ENCODE measurements around the gene SKIC2. TPM values are rescaled to one million over a fixed set of nuclear protein-coding genes. Genes with fewer than 3 reads are reported as not detected.

SKIC2 gene
- total RNA-seq, 1 experiment from 2014 or later = 68.0 TPM

DNA sequence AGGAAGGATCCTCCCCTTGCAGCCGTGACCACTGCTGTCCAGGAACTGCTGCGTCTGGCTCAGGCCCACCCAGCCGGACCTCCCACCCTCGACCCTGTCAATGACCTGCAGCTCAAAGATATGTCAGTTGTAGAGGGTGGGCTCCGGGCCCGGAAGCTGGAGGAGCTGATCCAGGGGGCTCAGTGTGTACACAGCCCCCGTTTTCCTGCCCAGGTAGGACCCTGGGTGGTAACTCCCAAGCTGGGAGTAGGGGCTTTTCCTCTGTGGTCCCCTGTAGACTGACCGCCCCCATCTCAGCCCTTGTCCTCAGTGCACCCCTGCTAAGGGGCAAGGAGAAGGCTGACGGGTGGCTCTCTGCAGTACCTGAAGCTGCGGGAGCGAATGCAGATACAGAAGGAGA lies 9.4 kb downstream of the SKIC2 start:
- intact Hi-C loops (cut with micrococcal nuclease) = no loop called here
- CTCF ChIA-PET = no interaction called here

More for the DNA sequence above, 9.4 kb downstream of the SKIC2 start:
- Histone ChIP-seq H2AFZ (ENCODE audit: low read depth, low read length, poor library complexity, severe bottlenecking) (no peak overlapping the region), H3K27ac (ENCODE audit: low read depth, low read length) (no peak overlapping the region), H3K4me1 (ENCODE audit: control insufficient read depth in 1 of 2, insufficient read depth in 2 of 2, low read length in 2 of 2) (peaks cover 3 to 21% of the 10 kb centered on the region in 2 experiments; a peak in 3 of 4 replicates), H3K4me3 (replicated peaks in 1 of 2; ENCODE audit: low read depth in 1 of 2, low read length in 2 of 2) (no peak overlapping the region), H3K79me2 (ENCODE audit: insufficient read depth, low read length) (peaks cover 24% of the 10 kb centered on the region), H3K9ac (ENCODE audit: low read length) (no peak overlapping the region), H4K20me1 (ENCODE audit: insufficient read depth) (no peaks in the 10 kb centered on the region), H3K9me2 (ENCODE audit: insufficient read depth) (no peaks in the 10 kb centered on the region), H3K27me3 (ENCODE audit: insufficient read depth, low read length) (no peaks in the 10 kb centered on the region), H3K36me3 (ENCODE audit: control insufficient read depth in 1 of 2, insufficient read depth in 2 of 2, low read length in 2 of 2) (peaks cover 28 to 39% of the 10 kb centered on the region in 2 experiments; a peak in 3 of 4 replicates), H3K4me2 (ENCODE audit: low read length) (no peak overlapping the region), H3K9me3 (ENCODE audit: control insufficient read depth in 1 of 2, insufficient read depth in 1 of 2, low read depth in 1 of 2, low read length in 2 of 2) (no peaks in the 10 kb centered on the region)
- TF ChIP-seq CEBPB (IDR thresholded peaks at IDR 0.05; ENCODE audit: low read depth) (no peak), TCF7L2 (IDR thresholded peaks at IDR 0.05; ENCODE audit: borderline replicate concordance, extremely low read depth, insufficient read depth, insufficient read length) (no peak), FOSL1 (IDR thresholded peaks at IDR 0.05; ENCODE audit: low read depth) (no peak), YY1 (IDR thresholded peaks at IDR 0.05; ENCODE audit: extremely low read depth, insufficient replicate concordance, low read depth, low read length) (no peak), POLR2A (IDR thresholded peaks at IDR 0.05; ENCODE audit: borderline replicate concordance, extremely low read depth, insufficient read depth, insufficient read length) (no peak), POLR2AphosphoS5 (IDR thresholded peaks at IDR 0.05; ENCODE audit: low read depth, low read length) (no peak), SP1 (IDR thresholded peaks at IDR 0.05; ENCODE audit: low read depth) (no peak), ELF1 (IDR thresholded peaks at IDR 0.05; ENCODE audit: borderline replicate concordance, low read depth) (no peak), SIN3A (IDR thresholded peaks at IDR 0.05; ENCODE audit: low read depth) (no peak)
- TF ChIP-seq, protein P1, sequence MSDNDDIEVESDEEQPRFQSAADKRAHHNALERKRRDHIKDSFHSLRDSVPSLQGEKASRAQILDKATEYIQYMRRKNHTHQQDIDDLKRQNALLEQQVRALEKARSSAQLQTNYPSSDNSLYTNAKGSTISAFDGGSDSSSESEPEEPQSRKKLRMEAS (IDR thresholded peaks at IDR 0.05) = no peak
- TF ChIP-seq, protein P2, sequence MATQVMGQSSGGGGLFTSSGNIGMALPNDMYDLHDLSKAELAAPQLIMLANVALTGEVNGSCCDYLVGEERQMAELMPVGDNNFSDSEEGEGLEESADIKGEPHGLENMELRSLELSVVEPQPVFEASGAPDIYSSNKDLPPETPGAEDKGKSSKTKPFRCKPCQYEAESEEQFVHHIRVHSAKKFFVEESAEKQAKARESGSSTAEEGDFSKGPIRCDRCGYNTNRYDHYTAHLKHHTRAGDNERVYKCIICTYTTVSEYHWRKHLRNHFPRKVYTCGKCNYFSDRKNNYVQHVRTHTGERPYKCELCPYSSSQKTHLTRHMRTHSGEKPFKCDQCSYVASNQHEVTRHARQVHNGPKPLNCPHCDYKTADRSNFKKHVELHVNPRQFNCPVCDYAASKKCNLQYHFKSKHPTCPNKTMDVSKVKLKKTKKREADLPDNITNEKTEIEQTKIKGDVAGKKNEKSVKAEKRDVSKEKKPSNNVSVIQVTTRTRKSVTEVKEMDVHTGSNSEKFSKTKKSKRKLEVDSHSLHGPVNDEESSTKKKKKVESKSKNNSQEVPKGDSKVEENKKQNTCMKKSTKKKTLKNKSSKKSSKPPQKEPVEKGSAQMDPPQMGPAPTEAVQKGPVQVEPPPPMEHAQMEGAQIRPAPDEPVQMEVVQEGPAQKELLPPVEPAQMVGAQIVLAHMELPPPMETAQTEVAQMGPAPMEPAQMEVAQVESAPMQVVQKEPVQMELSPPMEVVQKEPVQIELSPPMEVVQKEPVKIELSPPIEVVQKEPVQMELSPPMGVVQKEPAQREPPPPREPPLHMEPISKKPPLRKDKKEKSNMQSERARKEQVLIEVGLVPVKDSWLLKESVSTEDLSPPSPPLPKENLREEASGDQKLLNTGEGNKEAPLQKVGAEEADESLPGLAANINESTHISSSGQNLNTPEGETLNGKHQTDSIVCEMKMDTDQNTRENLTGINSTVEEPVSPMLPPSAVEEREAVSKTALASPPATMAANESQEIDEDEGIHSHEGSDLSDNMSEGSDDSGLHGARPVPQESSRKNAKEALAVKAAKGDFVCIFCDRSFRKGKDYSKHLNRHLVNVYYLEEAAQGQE (IDR thresholded peaks at IDR 0.05; ENCODE audit: low read depth) = no peak
- TF ChIP-seq, protein P3, sequence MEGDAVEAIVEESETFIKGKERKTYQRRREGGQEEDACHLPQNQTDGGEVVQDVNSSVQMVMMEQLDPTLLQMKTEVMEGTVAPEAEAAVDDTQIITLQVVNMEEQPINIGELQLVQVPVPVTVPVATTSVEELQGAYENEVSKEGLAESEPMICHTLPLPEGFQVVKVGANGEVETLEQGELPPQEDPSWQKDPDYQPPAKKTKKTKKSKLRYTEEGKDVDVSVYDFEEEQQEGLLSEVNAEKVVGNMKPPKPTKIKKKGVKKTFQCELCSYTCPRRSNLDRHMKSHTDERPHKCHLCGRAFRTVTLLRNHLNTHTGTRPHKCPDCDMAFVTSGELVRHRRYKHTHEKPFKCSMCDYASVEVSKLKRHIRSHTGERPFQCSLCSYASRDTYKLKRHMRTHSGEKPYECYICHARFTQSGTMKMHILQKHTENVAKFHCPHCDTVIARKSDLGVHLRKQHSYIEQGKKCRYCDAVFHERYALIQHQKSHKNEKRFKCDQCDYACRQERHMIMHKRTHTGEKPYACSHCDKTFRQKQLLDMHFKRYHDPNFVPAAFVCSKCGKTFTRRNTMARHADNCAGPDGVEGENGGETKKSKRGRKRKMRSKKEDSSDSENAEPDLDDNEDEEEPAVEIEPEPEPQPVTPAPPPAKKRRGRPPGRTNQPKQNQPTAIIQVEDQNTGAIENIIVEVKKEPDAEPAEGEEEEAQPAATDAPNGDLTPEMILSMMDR (IDR thresholded peaks at IDR 0.05 in 2 of 3, conservative IDR thresholded peaks at IDR 0.05 in 1 of 3; ENCODE audit: borderline replicate concordance in 1 of 3, insufficient read depth in 1 of 3, low read depth in 2 of 3, low read length in 2 of 3) = no peak
- TF ChIP-seq, protein P4, sequence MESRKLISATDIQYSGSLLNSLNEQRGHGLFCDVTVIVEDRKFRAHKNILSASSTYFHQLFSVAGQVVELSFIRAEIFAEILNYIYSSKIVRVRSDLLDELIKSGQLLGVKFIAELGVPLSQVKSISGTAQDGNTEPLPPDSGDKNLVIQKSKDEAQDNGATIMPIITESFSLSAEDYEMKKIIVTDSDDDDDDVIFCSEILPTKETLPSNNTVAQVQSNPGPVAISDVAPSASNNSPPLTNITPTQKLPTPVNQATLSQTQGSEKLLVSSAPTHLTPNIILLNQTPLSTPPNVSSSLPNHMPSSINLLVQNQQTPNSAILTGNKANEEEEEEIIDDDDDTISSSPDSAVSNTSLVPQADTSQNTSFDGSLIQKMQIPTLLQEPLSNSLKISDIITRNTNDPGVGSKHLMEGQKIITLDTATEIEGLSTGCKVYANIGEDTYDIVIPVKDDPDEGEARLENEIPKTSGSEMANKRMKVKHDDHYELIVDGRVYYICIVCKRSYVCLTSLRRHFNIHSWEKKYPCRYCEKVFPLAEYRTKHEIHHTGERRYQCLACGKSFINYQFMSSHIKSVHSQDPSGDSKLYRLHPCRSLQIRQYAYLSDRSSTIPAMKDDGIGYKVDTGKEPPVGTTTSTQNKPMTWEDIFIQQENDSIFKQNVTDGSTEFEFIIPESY (IDR thresholded peaks at IDR 0.05; ENCODE audit: extremely low read depth, insufficient replicate concordance, low read length) = no peak
- TF ChIP-seq, protein P5, sequence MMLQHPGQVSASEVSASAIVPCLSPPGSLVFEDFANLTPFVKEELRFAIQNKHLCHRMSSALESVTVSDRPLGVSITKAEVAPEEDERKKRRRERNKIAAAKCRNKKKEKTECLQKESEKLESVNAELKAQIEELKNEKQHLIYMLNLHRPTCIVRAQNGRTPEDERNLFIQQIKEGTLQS (IDR thresholded peaks at IDR 0.05) = no peak
- no TSS peak for BruUV-seq (replicated peaks)
- DNase-seq (ENCODE audit: low read depth, low spot score) = no peak
- no peak for ATAC-seq
- RAD21 ChIA-PET (ENCODE audit: low non-redundant PET in 1 of 2, low total read pairs in 2 of 2, uncharacterized antibody in 2 of 2, unreplicated experiment in 2 of 2) = no interaction called here
- POLR2A ChIA-PET = interaction anchor here (1.4 kb wide), 1 partner anchor 9 kb away, joined by 3 read pairs; the partner anchor contains the start of gene SKIC2

All from HCT116 (cell line).